Sigmoid colon (tissue), 7 donors: Measurements from ENCODE around the gene ASAP2. TPM values are rescaled to one million over a fixed set of nuclear protein-coding genes. Genes with fewer than 3 reads are reported as not detected.

ENCODE experiments used
- DNase-seq: peaks from one replicate; pipeline ENCODE4 v3.0.0-alpha.2; 2019
- H3K27ac ChIP-seq, 4 donors: fragments of 200-600 bp; sonication (generic); one replicate each; pipeline ENCODE4 v1.5.1; 2016 to 2019; ENCODE audit warnings: mild to moderate bottlenecking in 1 of 4
- H3K27me3 ChIP-seq, 3 donors: fragments of 200-600 bp; sonication (generic); one replicate each; pipeline ENCODE4 v1.5.1; 2019; ENCODE audit warnings: mild to moderate bottlenecking in 1 of 3
- H3K36me3 ChIP-seq, 4 donors: fragments of 200-600 bp; sonication (generic); one replicate each; pipeline ENCODE4 v1.5.1; 2016 to 2019
- H3K4me1 ChIP-seq, 4 donors: fragments of 200-600 bp; sonication (generic); one replicate each; pipeline ENCODE4 v1.5.1; 2017 to 2019
- H3K4me3 ChIP-seq, 4 donors: fragments of 200-600 bp; sonication (generic); one replicate each; pipeline ENCODE4 v1.5.1; 2017 to 2019; ENCODE audit warnings: mild to moderate bottlenecking in 2 of 4, moderate library complexity in 1 of 4
- H3K9me3 ChIP-seq, 4 donors: fragments of 200-600 bp in 3 of 4; sonication (generic) in 3 of 4; one replicate each; pipeline versions ENCODE4 v1.5.1 to v1.6.1; 2013 to 2019
- CTCF ChIP-seq, 4 experiments: fragments of 450-650 bp in 3 of 4; fragments of 200-600 bp in 1 of 4; IDR thresholded peaks; one replicate each; pipeline ENCODE4 v1.5.1; 2016 to 2019; ENCODE audit warnings: antibody characterized with exemption in 4 of 4, mild to moderate bottlenecking in 3 of 4, moderate library complexity in 2 of 4
- EP300 ChIP-seq, 4 donors: sonication (generic); formaldehyde crosslinking; IDR thresholded peaks; one replicate each; pipeline ENCODE4 v1.6.1; 2017; ENCODE audit warnings: antibody characterized with exemption in 4 of 4
- POLR2A ChIP-seq, 2 donors: fragments of 450-650 bp; IDR thresholded peaks; one replicate each; pipeline ENCODE4 v1.6.1; 2016; ENCODE audit warnings: antibody characterized with exemption in 2 of 2, mild to moderate bottlenecking in 2 of 2, moderate library complexity in 2 of 2
- POLR2AphosphoS5 ChIP-seq, 4 donors: sonication (generic); formaldehyde crosslinking; IDR thresholded peaks; one replicate each; pipeline ENCODE4 v1.6.1; 2017; ENCODE audit warnings: antibody characterized with exemption in 4 of 4
- WGBS, 2 donors: extraction: QIAGEN DNeasy Blood & Tissue Kit; methylation state at CpG; one replicate each; pipeline ENCODE4 v1.1.7; 2013; 5-methylcytosine and 5-hydroxymethylcytosine counted together
- intact Hi-C: fragments of 100-400 bp; cut with DNase I; formaldehyde crosslinking; loops from one replicate; pipeline ENCODE4 v1.15.1; 2023
- polyA plus RNA-seq, 3 donors: library from polyadenylated mRNA; stranded (reverse); fragments of 200-250 nt; gene quantifications; one replicate each; pipeline ENCODE4 v1.2.3, GENCODE V29; 2013
- total RNA-seq, 4 donors: library from RNA; depleted of rRNA; stranded (reverse); fragments of >200 nt; gene quantifications; one replicate each; pipeline ENCODE4 v1.1.0, GENCODE V29; 2016
- donor health status: healthy with polysubstance abuse.
- donor health status: Bipolar disorder and iron deficiency.
- donor health status: healthy.

The ASAP2 gene
- total and polyA plus RNA-seq, 7 donors, result 15.1 to 56.5 (median 25.8) TPM

GRCh38 chr2:9199716-9200632 is 6.6 kb upstream of the ASAP2 start:
- intact Hi-C loops, result no loop called here
- H3K9me3 ChIP-seq, result no peaks in the 10 kb centered on the region
- H3K4me1 ChIP-seq, result peaks cover 0 to 12% (median 5%) of the 10 kb centered on the region in 4 donors
- H3K36me3 ChIP-seq, result no peaks in the 10 kb centered on the region
- peak overlapping the region in 2 of 4 donors; percentile 11 to 50 for H3K27ac ChIP-seq
- TF ChIP-seq POLR2AphosphoS5 (IDR thresholded peaks at IDR 0.05) (no peak), POLR2A (IDR thresholded peaks at IDR 0.05) (no peak), EP300 (IDR thresholded peaks at IDR 0.05) (no peak), CTCF (IDR thresholded peaks at IDR 0.05) (no peak)
- no peak for DNase-seq
- no peaks in the 10 kb centered on the region for H3K27me3 ChIP-seq
- WGBS, 2 donors, result 85 to 88% methylated on average over 9 of the region's 9 CpGs
- H3K4me3 ChIP-seq, result no peak overlapping the region

- no peak for DNase-seq
- WGBS, 2 donors, result 86 to 89% methylated on average over 4 of the region's 4 CpGs
- TF ChIP-seq EP300 (IDR thresholded peaks at IDR 0.05) (no peak), POLR2AphosphoS5 (IDR thresholded peaks at IDR 0.05) (no peak), POLR2A (IDR thresholded peaks at IDR 0.05) (no peak), CTCF (IDR thresholded peaks at IDR 0.05) (no peak)
These were observed 6.0 kb upstream of the ASAP2 start for GRCh38 chr2:9200633-9201015.

GRCh38 chr2:9201185-9201891 is 5.3 kb upstream of the ASAP2 start:
- no peak for TF ChIP-seq EP300 (IDR thresholded peaks at IDR 0.05)
- no peak for TF ChIP-seq CTCF (IDR thresholded peaks at IDR 0.05)
- no peak for TF ChIP-seq POLR2A (IDR thresholded peaks at IDR 0.05)
- Histone ChIP-seq H3K27me3 (no peaks in the 10 kb centered on the region), H3K36me3 (no peaks in the 10 kb centered on the region), H3K4me1 (peaks cover 0 to 18% (median 11%) of the 10 kb centered on the region in 4 donors), H3K27ac (peak overlapping the region in 1 of 4 donors; percentile 6), H3K9me3 (no peaks in the 10 kb centered on the region), H3K4me3 (no peak overlapping the region)
- WGBS, 2 donors, result 88 to 93% methylated on average over 5 of the region's 5 CpGs
- no peak for DNase-seq
- intact Hi-C loops, result no loop called here

More at GRCh38 chr2:9200633-9201015, 6.0 kb upstream of the ASAP2 start:
- intact Hi-C loops, result no loop called here
- Histone ChIP-seq H3K4me1 (peaks cover 0 to 13% (median 7%) of the 10 kb centered on the region in 4 donors), H3K27me3 (no peaks in the 10 kb centered on the region), H3K9me3 (no peaks in the 10 kb centered on the region), H3K4me3 (no peak overlapping the region), H3K36me3 (no peaks in the 10 kb centered on the region), H3K27ac (peak overlapping the region in 2 of 4 donors; percentile 11 to 50)

- H3K4me1 ChIP-seq, result peaks cover 0 to 29% (median 14%) of the 10 kb centered on the region in 4 donors
- intact Hi-C loops, result no loop called here
- no peaks in the 10 kb centered on the region for H3K36me3 ChIP-seq
- DNase-seq, result no peak
- no peak overlapping the region for H3K27ac ChIP-seq
- no peaks in the 10 kb centered on the region for H3K9me3 ChIP-seq
- no peaks in the 10 kb centered on the region for H3K27me3 ChIP-seq
- WGBS, 2 donors, result 97 to 98% methylated on average over 3 of the region's 3 CpGs
- H3K4me3 ChIP-seq, result no peak overlapping the region
- TF ChIP-seq EP300 (IDR thresholded peaks at IDR 0.05) (no peak), POLR2AphosphoS5 (IDR thresholded peaks at IDR 0.05) (no peak), CTCF (IDR thresholded peaks at IDR 0.05) (no peak), POLR2A (IDR thresholded peaks at IDR 0.05) (no peak)
These were observed 3.6 kb upstream of the ASAP2 start for GRCh38 chr2:9203006-9203405.
